H4 (cell line): ENCODE measurements around the gene TBC1D24. TPM values are rescaled to one million over a fixed set of nuclear protein-coding genes. Genes with fewer than 3 reads are reported as not detected.

Source experiments
- DNase-seq: peaks from one replicate; pipeline ENCODE4 v3.0.0-alpha.2; 2015; ENCODE audit warnings: low spot score
- total RNA-seq: library from RNA; depleted of rRNA; stranded (reverse); fragments of >200 nt; shearing (Covaris generic); gene quantifications from 2 replicates; pipeline ENCODE4 v1.2.3, GENCODE V29; 2014

TBC1D24 gene
- total RNA-seq, 1 experiment from 2014 or later, result 5.6 TPM

DNA sequence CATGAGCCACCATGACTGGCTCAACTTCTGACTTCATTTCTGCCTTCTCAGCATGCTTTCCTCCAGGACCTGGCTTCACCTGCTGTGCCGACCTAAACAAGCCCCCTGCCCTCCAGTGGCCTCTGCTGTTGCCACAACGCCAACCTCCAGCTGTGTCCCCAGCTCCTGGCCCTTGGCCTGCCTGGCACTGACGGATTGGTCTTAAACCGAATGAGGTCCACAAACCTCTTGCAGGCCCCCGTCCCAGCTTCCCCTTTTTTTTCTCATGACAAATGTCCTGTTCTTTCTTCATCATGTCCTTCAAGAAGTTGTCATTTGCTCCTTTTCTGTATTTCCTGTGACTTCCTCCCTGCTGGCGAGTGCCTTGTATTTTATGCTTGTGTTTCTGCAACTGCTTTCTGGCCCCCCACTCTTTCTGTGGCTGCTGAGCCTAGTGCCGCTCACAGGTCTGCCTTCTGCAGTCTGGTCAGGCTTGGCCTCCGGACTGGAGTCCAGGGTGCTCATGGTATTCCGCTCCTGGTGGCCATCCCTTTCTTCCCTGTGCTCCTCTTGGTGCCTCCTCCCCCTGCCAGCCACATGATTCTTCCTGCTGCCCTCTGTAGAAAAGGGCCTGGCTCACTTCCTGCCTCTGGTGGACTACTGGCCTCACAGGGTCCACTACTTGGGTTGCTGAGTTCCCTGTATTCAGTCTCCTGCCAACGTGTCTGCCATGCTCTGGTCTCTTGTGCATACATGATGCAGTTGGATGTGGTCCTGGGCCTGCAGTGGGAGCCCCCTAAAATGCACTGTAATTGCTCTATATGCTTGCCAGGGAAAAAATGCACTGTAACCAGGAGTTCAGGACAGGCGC, 41.7 kb downstream of the TBC1D24 start:
- no peak for DNase-seq

DNA sequence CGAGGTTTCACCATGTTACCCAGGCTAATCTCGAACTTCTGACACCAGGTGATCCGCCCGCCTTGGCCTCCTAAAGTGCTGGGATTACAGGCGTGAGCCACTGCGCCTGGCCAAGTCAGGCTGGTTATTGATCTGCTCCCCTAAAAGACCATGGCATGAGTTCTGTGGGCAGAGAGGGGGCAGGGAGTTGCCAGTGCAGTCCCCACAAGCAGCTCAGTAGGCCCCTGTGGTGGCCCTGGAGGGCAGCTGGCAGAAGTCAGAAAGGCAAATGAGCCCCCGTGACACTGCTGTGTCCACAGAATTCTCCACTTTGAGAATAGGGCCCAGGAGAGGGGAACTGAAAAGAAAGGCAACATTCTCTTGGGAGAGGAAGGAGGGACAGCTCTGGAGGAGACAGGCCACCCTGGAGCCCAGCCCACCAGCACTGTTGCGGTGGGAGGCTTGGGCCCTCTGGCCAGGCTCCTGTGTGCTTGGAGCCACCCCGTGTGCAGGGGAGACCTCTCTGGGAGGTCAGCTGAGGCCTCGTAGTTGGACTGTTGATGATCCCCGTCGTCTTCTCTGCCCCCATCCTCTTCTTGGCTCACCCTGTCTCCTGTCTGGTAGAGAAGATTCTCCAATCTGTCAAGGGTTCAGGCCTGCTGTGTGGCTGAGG, 43.2 kb downstream of the TBC1D24 start:
- DNase-seq, result no peak

DNA sequence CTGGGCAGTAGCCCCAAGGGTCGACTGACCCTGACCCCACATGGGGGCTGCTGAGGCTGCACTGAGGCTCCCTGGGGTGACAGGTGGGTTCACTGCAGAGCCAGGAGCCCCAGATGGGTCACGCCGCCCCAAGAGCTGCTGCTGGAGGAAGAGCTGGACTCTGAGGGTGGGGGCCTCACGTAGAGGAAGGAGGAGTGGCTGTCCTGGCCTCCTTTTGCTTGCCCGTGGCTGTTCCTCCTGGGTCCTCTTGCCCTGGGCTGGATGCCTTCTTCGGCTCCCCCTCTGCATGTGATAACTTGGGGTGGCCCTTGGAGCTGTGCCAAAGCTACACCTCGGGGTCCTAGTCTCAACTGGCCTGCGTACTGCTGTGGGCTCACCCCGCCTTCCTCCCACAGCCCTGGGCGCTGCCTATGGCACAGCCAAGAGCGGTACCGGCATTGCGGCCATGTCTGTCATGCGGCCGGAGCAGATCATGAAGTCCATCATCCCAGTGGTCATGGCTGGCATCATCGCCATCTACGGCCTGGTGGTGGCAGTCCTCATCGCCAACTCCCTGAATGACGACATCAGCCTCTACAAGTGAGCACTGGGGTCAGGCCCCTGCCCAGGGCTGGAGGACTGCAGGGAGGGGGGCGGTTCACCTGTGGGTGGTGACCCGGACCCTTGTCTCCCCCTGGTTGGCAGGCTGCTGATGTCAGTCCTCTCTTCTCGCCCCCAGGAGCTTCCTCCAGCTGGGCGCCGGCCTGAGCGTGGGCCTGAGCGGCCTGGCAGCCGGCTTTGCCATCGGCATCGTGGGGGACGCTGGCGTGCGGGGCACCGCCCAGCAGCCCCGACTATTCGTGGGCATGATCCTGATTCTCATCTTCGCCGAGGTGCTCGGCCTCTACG, 44.1 kb downstream of the TBC1D24 start:
- DNase-seq, result no peak

DNA sequence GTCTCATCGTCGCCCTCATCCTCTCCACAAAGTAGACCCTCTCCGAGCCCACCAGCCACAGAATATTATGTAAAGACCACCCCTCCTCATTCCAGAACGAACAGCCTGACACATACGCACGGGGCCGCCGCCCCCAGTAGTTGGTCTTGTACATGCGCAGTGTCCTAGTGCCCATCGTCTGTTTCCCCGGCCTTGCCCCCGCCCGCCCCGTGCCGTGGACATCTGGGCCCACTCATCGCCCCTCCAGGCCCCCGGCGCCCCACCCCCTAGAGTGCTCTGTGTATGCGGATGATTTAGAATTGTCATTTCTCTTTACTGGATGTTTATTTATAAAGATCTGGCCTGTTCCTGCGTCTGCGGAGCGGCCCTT, 44.8 kb downstream of the TBC1D24 start:
- DNase-seq, result no peak

GRCh38 chr16:2520097-2520783, 45.3 kb downstream of the TBC1D24 start, which contains the start of gene AMDHD2:
Gene AMDHD2 (plus strand): TSS chr16:2520371. CDS start chr16:2520459, 88 bp downstream.
- DNase-seq, result peak; percentile 83

DNA sequence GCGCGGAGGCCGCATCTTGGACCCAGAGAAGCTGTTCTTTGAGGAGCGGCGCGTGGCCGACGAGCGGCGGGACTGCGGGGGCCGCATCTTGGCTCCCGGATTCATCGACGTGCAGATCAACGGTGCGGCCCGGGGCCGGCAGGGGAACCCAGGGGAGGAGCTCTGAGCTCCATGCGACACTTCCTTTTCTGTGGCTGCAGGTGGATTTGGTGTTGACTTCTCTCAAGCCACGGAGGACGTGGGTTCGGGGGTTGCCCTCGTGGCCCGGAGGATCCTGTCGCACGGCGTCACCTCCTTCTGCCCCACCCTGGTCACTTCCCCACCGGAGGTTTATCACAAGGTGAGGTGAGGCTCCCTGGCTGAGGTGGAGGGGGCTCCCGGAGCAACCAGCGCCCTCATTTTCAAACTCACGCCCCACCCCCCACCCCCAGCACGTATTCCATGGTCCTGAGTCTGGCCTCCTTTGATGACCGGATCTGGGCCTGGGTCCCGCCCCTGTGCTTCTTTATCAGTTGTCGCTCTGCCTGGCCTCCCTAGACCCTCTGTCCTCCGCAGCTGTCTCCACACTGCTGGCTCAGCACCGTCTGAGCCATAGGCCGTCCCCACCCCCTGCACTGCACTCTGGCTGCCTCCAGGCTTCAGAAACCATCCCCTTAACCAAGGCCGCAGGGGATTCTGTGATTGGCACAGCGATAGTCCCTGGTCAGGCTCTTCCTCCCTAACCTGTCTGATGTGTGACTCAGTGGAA, 46.0 kb downstream of the TBC1D24 start:
- no peak for DNase-seq

- DNase-seq, result no peak
Observed at GRCh38 chr16:2523801-2524231, 48.9 kb downstream of the TBC1D24 start.

- DNase-seq, result no peak
Observed at GRCh38 chr16:2524339-2524938, 49.5 kb downstream of the TBC1D24 start.

DNA sequence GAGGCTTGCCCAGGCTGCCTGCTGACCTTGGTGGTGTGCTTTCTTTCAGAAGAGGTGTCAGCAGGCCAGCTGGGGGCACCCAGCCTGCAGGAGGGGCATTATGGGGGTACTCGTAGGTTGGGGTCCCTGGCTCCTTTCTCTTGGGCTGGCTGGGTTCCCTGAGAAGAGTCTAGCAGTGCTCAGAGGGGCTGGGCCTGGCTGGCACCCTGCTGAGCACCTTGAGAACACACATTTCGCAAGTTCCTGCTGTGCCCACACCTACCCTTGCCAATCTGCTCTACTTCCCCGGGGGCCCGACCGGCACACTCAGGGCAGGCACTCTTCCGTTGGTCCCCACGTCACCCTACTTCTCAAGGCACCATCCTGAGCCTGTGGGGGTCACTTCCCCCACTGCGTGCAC, 51.2 kb downstream of the TBC1D24 start:
- DNase-seq, result no peak

- no peak for DNase-seq
Observed at GRCh38 chr16:2527071-2527783, 52.3 kb downstream of the TBC1D24 start.

- DNase-seq, result no peak
Observed at GRCh38 chr16:2527784-2528100, 52.8 kb downstream of the TBC1D24 start.

GRCh38 chr16:2528161-2529060, 53.5 kb downstream of the TBC1D24 start:
- no peak for DNase-seq

DNA sequence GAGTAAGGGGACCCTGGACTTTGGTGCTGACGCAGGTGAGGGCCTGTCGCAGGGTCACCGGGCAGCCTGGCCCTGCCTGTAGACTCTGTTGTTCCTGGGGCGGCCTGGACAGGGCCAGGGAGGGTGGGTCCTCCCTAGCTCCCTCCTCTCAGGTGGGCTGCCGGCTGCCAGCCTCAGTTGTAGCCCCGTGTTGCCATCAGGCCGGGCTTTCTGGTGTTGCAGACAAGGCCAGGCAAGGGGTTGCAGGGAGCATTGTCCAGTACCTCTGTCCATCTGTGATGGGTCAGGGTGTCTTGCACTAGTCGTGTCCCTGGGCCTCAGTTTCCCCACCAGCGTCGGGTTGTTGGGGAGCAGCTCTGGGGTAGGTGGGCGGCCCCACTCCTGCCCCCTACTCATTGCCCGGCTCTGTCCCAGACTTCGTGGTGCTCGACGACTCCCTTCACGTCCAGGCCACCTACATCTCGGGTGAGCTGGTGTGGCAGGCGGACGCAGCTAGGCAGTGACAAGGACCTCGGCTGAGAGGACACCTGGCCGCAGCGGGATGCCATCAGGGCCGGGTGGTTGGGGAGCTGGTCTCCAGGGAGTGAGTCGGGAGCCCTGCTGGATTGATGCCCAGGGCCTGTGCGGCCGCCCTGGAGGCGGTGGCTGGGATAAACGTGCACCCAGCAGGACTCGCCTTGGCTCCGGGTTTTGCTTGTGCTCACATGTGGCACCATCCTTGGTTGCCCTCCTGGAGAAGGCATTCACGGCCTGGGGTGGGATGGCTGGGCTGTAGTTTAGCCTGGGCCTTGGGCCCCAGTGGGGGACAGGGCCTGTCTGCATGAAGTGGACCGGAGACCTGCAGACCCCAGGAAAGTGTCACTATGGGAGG, 54.4 kb downstream of the TBC1D24 start:
- DNase-seq, result no peak

DNA sequence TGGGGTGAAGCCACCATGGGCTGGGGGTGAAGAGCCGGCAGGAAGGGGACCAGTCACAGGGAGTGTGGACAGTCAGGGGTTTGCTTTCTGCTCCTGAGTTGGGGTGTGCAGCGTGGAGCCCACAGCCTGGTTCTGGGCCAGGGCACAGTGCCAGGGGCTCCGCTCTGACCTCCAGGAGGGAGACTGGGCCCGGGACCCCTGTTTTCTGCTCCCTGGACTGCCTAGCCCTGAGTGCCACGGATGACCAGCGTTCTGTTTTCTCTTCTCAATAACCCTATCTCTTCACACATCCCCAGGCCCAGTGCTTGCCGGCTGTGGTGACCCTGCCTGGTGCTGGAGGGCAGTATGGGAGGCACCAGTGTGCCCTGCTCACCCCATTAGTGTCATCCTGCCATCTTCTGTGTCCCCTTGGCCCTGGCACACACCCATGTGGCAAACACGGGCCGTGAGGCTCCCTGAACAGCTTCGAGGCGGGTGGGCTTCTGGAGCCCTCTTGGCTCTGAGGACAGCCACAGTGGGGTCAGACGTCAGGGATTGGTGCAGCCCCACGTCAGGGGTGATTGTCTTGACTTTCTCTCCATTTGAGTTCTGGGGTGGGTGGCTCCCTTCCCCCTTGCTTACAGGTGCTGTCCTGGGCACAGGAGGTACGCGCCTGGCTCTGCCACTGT, 55.2 kb downstream of the TBC1D24 start:
- DNase-seq, result no peak

GRCh38 chr16:2530629-2531318, 55.8 kb downstream of the TBC1D24 start:
- no peak for DNase-seq

DNA sequence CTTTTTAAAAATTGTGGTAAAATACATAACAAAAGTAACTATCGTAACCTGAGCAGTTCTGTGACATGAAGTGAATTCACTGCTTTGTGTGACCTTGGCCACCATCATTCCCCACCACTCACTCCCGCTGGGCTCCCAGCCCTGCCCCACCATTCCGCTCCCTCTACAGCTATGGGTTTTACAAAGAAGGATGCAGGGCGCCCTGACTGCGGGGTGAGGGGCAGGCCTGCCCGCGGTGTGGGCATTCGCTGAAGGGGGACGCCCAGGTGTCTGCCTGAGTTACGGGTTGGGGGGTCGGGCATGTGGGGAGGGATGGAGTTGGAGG, 56.4 kb downstream of the TBC1D24 start, which contains the start of gene CEMP1:
CEMP1 (minus strand) TSS at position 38 of the 325 bp plus-strand sequence. CDS start 335 bp downstream, outside the sequence.
- no peak for DNase-seq
